GM11168 (cell line): Measurements from ENCODE around the gene TANC2.
"Not testable (repeated sequence)": the region's sequence is repeated elsewhere in the genome, so short reads cannot be mapped to it uniquely, and the experiment has no call there.

Experiments
- in situ Hi-C: fragments of 300-500 bp; cut with MboI; formaldehyde crosslinking; loops from one replicate; pipeline ENCODE4 v1.12.0; 2022; ENCODE audit warnings: low sequenced_read_pairs; ENCODE audit not compliant: unreplicated experiment

Gene TANC2

DNA sequence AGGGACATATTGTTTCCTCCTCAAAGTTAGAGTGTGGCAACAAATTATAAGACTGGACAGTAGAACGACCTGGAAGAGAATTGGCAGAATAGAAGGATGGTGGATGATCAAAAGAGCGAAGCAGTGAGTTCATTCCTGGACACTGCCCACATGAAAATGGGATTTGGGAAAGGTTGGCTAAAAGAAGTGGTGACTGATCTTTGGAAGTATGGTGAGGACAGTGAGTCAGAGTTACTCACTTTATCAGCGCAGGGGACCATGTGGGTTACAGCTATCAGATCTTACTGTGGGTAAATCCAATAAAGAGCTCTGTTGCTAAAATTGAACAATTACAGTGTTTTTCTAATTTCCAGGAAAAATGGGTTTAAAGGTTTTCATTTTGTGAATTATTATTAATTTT lies 2.7 kb upstream of the TANC2 start:
- in situ Hi-C loops = no loop called here

DNA sequence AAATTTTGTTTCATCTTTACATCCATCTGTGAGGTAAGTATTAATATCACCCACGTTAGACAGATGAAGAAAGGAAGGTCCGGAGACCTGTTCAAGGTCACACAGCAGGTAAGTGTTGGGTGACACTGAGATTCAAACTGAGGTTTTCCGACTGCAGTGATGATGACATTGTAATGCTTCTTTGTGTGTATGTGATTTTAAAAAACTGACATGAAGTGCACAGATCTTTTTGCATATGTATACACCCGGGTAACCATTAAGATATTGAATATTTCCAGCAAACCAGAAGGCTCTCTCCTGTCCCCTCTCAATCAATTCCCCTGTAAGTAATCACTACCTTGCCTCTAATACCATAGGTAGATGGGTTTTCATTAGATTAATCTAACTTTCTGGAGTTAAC lies 1.5 kb upstream of the TANC2 start:
- in situ Hi-C loops = no loop called here

DNA sequence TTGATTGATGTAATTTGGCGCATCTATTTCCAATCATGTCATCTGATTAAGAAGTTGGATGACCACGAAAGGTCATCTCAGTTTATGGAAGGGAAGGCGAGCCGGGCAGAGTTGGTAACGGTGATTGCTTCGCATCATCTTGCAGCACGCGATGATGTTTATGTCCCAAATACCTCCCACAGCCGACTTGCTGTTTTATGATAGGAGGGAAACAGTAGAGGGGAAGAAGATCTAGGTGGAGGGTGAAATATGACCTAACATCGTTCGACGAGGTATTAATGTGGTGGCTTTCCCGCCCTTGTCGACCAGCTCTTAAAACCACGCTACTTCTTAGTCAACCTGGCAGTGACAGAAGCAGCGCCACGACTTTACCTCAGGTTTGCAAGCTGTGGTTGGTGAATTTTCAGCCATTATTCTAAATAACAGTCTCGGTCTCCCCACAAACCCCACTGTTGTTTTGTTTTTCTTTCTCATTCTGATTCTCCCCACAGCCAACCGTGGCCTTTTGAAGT lies 805 bp upstream of the TANC2 start:
- in situ Hi-C loops = no loop called here

DNA sequence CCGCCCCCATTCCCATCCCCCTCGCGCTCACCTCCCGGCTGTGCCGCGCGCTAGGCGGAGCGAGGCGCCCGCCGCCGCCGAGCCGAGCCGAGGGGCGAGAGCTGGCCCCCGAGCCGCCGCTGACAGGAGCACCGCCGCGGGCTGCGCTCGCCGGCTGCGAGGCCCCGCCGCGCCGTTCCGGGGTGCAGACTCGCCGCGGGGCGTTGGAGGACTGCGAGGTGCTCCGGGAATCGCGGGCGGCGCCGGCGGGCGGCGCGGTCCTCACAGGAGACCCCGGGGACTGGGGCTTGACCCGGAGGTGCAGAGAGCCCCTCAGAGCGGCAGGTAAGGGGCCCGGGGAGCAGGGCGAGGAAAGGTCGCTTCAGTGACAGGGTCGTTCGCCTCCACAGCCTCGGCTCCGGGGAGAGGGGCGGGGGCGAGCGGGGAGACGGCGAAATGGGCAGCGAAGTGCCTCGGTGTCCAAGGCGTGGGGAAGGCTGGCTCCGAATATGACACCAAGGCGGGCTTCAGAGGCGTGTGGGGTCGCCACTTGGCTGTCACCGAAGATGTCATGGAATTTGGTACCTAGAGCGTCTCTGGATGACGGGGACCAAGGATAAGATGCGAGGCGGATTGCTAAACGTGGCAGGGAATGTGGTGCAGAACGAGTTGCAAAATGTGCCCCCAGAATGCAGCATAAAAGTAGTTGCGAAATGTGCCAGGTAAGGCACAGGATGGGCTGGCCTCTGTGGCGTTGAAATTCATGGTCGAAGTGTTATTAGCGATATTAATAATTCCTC lies 580 bp downstream of the TANC2 start:
- in situ Hi-C loops = no loop called here

DNA sequence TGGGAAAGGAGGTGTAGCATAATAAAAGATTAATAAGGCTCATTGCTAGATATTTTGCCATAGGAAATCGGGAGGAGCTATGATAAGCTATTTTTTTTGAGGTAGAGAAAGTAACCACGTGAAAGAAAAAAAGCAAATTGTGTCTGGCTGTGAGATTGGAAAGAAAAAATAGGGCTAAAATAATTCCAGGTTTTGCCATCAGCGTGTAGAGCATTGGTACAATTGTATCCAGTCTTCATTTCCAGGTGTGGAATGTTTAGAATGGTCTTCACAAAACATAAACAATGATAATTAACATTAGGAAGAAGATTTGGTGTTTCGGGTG lies 1.1 kb downstream of the TANC2 start:
- in situ Hi-C loops = no loop called here

DNA sequence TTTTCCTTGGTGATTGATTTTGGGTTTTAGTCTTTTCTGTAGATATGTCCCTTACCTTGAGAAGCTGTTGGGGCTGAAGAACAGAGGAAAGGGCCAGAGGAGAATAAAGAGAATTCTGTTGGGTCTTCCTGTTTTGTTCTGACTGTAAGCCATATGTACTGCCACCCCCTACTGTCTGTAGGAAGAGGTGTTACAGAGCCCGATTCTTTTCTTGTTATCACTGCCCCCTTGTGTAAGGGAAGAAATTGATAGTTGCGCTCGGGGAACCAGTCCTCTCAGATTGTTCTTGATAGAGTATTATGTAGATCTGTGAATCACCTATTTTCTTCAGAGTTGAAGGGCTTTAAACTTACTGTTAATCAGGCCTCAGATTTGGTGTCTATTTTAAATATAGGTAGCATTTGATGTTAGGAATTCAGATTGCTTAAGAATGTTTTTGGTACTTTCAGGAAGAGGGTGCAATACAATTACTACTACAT lies 2.4 kb downstream of the TANC2 start:
- in situ Hi-C loops = no loop called here

DNA sequence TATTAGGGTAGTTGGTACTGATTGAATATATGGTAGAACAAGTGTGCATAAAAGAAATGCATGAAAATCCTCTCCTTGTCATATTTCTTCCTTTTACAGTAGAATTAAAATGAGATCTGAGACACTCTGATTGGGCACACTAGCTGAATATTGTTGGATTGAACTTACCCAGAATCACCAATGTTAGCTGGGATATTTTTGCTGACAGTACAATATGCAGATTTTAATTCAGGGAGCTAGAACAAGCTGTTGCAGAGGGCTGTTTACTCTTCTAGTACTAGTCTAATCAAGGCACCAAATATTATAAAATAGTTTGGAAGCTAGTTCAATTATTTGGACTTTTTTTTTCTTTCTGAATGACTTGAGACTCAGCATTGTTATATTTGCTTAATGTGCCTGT lies 4.6 kb downstream of the TANC2 start:
- in situ Hi-C loops = loop anchor here (5.0 kb wide), 1 partner anchor 258 kb away; no protein-coding TSS in a partner anchor

DNA sequence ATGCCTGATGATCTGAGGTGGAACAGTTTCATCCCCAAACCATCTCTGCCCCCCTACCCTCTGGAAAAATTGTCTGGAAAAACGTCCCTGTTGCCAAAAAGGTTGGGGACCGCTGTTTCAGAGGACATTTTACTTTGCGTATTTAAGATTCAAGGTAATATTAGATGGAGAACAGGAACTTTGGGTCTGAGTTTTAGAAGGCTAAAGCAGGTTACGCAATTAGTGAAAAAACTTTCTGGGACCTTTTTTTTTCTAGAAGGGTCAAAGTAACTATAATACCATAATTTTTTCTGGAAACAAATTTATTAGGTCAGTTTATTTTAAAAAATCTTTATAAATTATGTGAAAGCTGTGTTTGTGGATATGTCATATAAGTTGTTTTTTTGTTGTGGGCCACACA lies 5.8 kb downstream of the TANC2 start:
- in situ Hi-C loops = loop anchor here (5.0 kb wide), 1 partner anchor 260 kb away; no protein-coding TSS in a partner anchor

DNA sequence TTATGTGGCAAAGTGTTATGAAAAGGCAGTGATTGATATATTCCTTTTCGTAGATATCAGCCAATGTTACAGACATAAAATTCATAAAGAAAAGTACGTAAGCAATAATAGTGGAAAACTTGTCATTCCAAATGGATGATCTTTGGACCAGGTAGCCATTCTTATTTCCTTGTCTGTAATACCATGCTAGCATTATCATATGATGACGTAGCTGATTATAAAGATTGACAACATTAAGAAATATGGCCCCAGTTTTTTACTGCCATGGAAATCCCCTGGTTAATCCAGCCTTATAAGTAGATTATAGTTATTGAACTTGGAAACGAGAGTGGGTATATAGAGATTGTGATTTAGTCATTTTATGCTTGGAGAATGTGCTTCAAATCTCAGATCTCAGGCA lies 8.8 kb downstream of the TANC2 start:
- in situ Hi-C loops = loop anchor here (5.0 kb wide), 1 partner anchor 262 kb away; no protein-coding TSS in a partner anchor

DNA sequence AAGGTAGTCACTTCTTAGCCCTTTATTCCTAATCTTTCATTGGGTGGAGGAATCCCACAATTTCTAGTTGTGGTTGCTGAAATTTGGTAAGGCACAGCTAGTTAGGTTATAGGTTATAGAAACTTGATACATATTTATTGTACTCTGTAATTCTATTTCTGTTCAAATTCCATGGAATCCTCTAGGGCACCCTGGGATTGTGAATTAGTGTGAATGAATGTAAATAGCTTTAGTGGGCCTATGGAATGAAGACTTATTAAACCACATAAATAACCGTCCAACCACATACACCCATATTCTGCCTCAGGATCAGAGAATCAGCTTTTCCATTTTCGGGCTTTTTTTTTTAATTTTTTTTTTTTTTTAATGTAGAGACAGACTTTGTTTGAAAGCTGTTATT lies 9.2 kb downstream of the TANC2 start:
- in situ Hi-C loops = no loop called here

DNA sequence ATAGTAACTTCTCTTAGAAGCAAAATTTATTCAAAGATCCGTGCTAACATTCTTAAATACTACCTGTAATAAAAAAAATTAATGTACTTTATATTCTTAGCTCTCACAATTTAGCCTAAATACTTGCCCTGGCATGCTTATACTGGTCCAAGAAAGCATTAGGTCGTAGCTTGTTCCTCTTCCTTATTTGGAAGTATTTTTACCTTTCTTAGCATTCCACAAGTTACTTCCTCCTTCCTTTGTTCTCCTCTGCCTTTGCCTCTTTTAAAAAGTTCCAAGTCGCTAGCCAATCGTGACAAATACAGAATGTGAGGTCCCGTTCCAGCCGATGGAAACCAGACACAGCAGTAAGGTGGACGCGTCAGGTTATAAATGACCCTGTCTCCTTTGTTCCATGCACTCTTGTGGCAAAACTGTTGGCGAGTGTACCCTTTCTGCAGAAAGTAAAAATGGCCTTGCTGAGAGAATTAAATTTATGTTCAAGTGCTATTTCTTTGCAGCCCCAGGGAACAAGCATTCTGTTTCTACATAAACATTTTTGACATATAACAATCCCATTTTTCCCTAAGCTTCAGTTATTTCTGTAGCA lies 10.7 kb downstream of the TANC2 start:
- in situ Hi-C loops = not testable (repeated sequence)

DNA sequence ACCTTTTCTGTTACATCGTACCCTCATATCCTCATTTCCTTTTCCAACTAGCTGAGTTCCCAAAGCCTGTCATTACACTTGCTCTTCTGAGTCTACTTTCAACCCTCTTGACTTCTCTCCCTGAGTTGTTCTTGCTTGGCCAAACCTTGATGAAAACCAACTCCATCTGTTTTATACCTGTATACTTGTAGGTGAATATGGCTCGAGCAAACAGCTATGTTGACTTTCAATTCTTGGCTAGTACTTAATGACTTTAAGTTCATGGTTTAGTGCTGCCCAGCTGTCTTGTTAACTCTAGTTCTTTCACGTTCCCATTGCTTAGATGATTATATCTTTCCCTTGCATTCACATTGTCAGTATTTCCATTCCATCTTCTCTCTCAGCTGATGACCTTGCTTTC lies 14.8 kb downstream of the TANC2 start:
- in situ Hi-C loops = no loop called here

DNA sequence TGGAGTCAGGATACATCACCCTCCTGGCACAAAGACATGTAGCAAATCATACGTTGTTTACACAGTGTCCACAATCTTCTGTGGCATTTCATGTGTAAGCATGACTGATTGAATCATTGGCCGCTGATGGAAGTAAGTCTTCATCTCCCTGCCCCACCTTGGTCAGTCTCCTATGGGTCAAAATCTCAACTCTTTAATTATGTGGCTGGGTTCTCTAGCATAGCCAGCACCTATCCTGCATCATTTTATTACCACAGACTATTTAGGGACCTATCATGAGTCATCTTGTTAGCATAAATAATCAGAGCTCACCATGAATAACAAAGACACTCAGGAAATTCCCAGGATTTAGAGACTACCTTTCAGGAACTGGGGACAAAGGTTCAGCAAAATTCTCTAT lies 15.9 kb downstream of the TANC2 start:
- in situ Hi-C loops = no loop called here

DNA sequence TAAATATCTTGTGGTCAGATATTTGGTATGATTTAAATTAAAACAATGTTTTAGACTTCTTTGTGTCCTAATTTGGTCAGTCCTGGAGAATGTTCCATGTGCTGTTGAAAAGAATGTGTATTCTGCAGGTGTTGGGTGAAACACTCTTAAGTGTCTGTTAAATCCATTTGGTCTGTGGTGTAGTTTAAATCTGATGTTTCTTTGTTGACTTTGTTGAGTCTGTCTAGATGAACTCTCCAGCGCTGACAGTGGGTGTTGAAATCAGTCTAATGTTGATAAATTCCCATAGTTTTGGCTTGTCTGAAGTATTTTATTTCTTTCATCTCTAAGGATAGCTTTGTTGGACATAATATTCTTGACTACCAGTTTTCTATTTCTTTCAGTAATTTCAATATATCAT lies 18.8 kb downstream of the TANC2 start:
- in situ Hi-C loops = no loop called here

DNA sequence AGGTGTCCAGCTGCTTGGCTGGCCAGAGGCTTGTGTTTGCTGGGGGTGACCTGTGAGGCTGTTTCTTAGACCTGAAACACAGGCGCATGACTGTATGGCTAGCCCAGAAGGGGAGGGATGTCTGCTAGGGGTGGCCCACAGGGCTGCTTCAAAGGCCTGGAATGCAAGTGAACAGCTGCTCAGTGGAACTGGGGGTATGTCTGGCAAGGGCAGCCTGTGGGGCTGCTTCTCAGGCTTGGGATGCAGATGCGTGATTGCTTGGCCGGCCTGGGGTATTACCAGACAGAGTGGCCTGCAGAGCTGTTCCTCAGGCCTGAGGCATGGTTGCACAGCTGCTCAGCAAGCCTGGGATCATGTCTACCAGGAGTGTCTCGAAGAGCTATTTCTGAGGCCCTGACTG lies 20.5 kb downstream of the TANC2 start:
- in situ Hi-C loops = no loop called here

DNA sequence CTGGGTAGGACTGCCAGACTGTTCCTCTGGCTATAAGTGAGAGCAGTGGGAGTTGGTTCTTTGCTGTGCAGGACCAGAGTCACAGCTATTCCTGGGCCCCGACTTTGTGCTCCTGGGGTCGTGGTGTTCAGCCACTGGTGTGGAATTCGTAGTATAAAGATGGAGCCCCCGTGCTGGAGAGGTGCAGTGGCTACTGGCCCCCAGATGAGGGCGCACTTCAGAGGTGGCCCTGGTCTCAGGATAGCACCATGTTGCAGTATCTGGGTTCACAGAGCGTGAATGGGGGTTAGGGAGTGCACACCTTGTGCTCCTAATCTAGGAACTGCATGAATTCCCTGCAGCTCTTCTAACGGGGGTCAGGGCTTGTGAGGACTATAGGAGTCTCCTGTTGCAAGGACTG lies 21.1 kb downstream of the TANC2 start:
- in situ Hi-C loops = no loop called here

DNA sequence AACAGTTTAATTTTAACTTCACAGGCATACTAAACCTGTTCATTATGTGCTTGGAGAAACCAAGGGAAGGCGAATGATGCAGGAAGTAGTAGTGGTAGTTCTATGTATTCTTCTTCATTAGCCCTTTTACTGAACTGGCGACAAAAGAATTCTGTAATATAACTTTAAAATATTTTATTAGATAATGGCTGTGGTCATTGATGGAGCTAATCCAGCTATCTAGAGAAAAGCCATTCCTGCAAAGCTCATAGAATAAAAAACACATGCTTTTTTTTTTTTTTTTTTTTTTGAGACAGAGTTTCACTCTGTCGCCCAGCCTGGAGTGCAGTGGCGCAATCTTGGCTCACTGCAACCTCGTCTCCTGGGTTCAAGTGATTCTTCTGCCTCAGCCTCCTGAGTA lies 23.5 kb downstream of the TANC2 start:
- in situ Hi-C loops = no loop called here

DNA sequence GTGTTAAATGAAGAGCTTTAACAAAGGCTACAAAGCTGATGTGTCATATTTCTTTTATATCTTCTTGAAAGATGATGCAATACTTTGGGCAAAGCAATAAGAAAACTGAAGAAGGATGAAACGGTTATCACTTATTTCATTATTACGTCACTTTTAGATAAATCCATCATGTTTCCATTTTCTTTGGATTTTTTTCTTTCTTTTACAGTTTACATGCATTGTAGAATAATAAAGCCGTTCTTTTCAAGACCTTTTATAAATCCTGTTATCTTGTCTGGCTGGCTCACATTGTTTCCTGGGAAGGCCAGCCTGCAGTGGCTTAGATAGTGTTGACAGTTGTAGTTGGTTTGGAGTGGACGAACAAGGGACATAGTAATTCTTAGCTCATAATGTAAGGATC lies 28.9 kb downstream of the TANC2 start:
- in situ Hi-C loops = no loop called here

DNA sequence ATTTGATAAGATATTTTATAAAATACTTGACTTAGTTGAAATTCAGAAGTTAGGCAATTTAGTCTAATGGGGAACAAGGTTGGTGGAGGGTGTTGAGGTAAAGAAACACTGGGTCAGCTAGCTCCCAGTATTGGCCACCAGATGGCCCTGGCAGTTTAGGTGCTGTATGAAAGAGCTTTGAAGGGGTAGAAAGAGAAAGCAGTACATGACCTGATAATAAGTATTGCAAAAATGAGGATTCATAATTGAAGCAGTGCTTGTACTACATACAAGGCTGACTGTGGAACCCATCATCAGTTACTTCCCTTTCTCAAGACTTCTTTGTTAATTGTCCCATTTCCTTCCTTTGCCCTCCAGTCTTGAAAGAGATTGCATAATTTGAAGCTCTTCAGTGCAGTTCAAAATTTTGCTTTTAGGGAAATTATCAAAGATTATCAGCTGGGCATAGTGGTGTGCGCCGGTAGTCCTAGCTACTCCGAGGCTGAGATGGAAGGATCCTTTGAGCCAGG lies 29.4 kb downstream of the TANC2 start:
- in situ Hi-C loops = no loop called here

DNA sequence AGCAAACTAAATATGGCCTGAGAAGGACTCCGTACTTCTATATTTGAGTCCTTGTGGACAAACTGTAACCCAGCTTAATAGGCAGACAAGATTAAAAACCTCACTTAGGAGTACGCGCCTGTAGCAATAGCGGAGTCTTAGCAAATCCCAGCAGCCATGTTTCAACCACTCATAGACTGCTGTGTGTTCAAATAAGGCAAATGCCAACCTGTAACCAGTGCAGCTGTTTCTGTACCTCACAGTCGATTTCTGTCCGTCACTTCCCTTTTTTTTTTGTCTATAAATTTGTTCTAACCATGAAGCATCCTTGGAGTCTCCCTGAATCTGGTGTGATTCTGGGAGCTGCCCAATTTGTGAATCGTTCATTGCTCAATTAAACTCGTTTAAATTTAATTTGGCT lies 30.2 kb downstream of the TANC2 start:
- in situ Hi-C loops = no loop called here

DNA sequence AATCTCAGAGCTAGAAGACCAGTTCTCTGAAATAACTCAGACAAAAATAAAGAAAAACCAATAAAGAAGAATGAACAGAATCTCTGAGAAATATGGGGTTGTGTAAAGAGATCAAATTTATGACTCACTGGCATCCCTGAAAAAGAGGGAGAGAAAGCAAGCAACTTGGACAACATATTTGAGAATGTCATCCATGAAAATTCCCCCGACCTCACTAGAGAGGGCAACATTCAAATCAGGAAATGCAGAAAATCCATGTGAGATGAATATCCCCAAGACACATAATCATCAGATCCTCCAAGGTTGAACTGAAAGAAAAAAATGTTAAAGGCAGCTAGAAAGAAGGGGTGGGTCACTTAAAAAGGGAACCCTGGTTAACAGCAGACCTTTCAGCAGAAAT lies 32.1 kb downstream of the TANC2 start:
- in situ Hi-C loops = no loop called here
